HG03575 (cell line): Measurements from ENCODE around the gene RPS29.
"Not testable (repeated sequence)": the region's sequence is repeated elsewhere in the genome, so short reads cannot be mapped to it uniquely, and the experiment has no call there.

ENCODE experiments used
- ATAC-seq: cut with Tn5 transposase; IDR thresholded peaks from one replicate; pipeline ENCODE4 v1.9.1; 2021; ENCODE audit not compliant: unreplicated experiment, insufficient number of reproducible peaks, low FRiP score; ENCODE audit errors: extremely low read depth

Gene RPS29

GRCh38 chr14:49607583-49607982 is 21.4 kb upstream of the RPS29 start:
- ATAC-seq, result no peak

- no peak for ATAC-seq
These were observed 12.5 kb upstream of the RPS29 start, which contains the start of gene LRR1 for GRCh38 chr14:49598485-49599300. Gene LRR1 (plus strand): TSS chr14:49598940. CDS start chr14:49599021, 81 bp downstream.

- no peak for ATAC-seq
These were observed 12.0 kb upstream of the RPS29 start for GRCh38 chr14:49598189-49598484.

GRCh38 chr14:49594347-49595091 is 8.3 kb upstream of the RPS29 start:
- ATAC-seq, result no peak

- ATAC-seq, result no peak
These were observed 6.8 kb upstream of the RPS29 start for GRCh38 chr14:49593016-49593415.

- no peak for ATAC-seq
These were observed 3.2 kb upstream of the RPS29 start for GRCh38 chr14:49589387-49589786.

- ATAC-seq, result peak; percentile 19
These were observed 687 bp upstream of the RPS29 start for GRCh38 chr14:49586673-49587460.

GRCh38 chr14:49584981-49585640 is 1.1 kb downstream of the RPS29 start:
- ATAC-seq, result not testable (repeated sequence)

- no peak for ATAC-seq
These were observed 2.1 kb downstream of the RPS29 start for GRCh38 chr14:49584058-49584457.

- no peak for ATAC-seq
These were observed 2.6 kb downstream of the RPS29 start for GRCh38 chr14:49583629-49584028.

- no peak for ATAC-seq
These were observed 3.8 kb downstream of the RPS29 start for GRCh38 chr14:49582113-49582977.

- no peak for ATAC-seq
These were observed 4.7 kb downstream of the RPS29 start for GRCh38 chr14:49581209-49582112.

- no peak for ATAC-seq
These were observed 6.3 kb downstream of the RPS29 start for GRCh38 chr14:49579841-49580240.

- ATAC-seq, result no peak
These were observed 8.0 kb downstream of the RPS29 start for GRCh38 chr14:49578141-49578540.

- ATAC-seq, result no peak
These were observed 12.1 kb downstream of the RPS29 start for GRCh38 chr14:49574038-49574437.

- ATAC-seq, result no peak
These were observed 16.9 kb downstream of the RPS29 start for GRCh38 chr14:49569281-49569680.

GRCh38 chr14:49566714-49567113 is 19.5 kb downstream of the RPS29 start:
- no peak for ATAC-seq
